GM18505 (cell line): ENCODE measurements around the gene TLCD5.

Source experiments
- ATAC-seq: cut with Tn5 transposase; IDR thresholded peaks from one replicate; pipeline ENCODE4 v1.9.1; 2021; ENCODE audit not compliant: unreplicated experiment
- POLR2A ChIP-seq: IDR thresholded peaks from 4 replicates; pipeline ENCODE4 v1.6.1; 2011; ENCODE audit warnings: borderline replicate concordance; ENCODE audit not compliant: insufficient read depth, insufficient read length; ENCODE audit errors: extremely low read depth

The TLCD5 gene

DNA sequence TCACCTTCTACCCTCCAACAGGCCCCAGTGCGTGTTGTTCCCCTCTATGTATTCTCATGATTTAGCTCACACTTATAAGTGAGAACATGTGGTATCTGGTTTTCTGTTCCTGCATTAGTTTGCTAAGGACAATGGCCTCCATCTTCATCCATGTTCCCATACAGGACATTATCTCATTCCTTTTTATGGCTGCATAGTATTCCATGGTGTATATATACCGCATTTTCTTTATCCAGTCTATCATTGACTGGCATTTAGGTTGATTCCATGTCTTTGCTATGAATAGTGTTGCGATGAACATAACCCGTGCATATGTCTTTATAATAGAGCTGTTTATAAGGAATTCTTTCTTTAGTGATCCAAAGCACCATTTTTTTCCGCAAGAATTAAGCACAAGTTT, 28.5 kb upstream of the TLCD5 start:
- ATAC-seq = no peak
- no peak for TF ChIP-seq POLR2A

DNA sequence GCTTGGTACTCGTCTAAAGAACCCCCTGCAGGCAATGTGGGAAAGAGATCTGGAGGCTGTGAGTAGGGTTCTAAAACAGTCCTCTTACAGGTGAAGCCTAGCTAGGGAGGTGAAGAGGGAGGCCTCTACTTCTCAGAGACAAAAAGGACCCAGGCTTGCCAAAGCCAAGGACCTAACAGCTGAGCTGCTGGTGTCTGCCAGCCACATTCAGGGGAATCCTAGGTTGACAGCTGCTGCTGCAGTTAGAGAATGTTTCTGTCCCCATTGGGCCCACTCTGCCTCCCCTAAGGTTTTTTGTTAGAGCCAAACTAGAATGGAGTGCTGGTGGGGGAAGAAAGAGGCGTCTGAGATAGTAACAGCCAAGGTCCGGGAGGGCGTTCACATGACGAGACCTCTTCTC, 26.6 kb upstream of the TLCD5 start:
- TF ChIP-seq POLR2A = no peak
- ATAC-seq = no peak

DNA sequence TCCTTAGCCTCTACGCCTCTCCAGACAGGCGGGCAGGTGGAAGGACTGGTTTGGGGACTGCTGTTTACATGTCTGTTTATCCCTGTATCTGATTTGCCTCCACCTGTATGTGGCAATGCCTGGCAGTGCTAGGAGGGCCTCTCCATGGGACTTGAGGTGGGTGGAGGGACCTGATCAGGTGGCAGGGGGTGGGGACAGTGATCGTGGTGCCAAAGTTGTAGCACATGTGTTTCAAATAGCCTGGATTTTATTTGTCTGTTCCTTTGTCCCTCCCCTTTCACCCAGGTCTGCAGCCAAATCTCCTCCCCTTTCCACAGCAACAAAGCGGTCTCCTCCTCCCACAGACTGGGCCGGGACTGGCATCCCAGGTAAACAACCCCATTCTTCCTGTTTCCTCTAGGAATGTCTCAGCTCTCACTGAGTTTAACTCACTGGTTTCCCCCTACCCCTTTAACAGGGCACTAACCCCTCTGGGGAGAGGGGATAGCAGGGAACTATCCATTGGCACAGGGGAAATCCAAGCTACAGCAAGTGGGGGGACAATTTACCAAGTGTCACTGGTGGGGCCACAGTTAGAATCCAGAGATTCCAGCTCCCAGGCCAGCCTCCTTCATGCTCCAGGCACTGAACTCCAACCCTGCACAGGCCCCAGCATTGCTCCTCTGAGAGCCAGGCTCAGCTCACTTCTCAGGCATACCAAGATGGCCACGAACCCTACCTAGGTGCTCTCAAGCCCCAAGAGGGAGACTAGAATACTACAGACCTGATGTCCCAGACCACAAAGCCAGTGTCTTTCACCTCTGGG, 22.9 kb upstream of the TLCD5 start:
- no peak for ATAC-seq
- TF ChIP-seq POLR2A = no peak

DNA sequence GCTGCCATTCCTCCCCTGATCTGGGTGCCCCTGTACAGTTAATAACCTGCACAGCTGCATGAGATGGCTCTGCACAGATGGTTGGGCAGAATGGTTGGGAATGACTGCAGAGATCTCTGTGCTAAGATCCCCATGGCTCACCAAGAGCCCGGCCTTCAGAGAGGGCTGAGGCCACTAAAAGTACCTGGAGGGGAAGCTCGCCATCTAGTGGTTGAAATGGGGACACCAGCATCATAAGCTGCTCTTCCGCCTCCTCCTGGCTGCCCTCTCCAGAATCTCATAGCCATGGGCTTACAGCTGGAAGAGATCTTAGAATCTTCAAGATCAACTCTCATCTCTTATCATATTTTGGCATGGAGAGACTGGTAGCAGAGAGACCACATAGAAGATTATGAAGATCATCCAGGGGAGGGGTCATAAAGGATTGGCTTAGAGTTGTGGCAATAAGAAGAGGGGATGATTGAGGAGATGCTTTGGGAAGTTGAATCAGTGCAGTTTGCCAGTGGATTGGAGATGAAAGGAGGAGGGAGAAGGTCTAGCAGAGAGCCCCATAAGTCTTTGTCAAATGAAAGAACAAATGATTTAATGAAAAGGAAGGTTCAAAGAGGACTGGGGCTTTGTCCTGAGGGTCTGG, 22.0 kb upstream of the TLCD5 start:
- no peak for ATAC-seq
- TF ChIP-seq POLR2A = no peak

DNA sequence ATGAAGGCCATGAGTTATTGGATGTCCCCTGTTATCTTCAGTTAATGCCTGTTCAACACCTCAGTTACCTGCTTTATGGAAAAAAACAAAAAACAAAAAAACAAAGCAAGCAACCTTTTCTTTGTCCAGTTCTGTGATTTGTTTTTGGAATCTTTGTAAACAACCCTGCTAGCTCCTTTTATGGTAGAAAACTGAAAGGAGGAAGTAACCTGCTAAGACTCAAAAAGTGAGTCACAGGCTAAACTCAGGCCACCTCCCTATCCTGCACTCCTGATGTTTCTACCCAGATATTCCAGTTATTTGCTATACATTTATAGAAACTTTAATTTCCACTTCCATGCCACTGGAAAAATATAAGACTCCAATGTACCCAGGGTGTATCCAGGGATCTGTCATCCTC, 20.6 kb upstream of the TLCD5 start:
- no peak for TF ChIP-seq POLR2A
- ATAC-seq = no peak

DNA sequence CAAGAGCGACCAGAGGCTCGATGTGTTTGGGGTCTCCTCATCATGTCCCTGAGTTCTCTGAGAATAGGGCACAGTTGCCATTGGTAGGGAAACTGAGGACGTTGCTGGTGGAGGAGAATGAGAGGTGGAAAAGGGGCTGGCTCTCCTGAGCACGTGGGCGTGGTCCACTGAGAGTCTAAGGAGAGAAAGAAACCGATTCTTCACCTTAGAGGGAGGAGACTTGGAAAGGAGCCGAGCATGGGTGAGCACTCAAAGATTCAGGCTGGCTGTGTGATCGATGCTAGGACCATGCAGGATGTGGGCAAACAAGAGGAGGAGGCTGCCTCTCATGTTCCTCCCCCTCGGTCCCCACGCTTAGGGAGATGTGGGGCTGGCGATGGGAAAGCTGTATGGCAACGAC, 19.8 kb upstream of the TLCD5 start:
- no peak for ATAC-seq
- no peak for TF ChIP-seq POLR2A

DNA sequence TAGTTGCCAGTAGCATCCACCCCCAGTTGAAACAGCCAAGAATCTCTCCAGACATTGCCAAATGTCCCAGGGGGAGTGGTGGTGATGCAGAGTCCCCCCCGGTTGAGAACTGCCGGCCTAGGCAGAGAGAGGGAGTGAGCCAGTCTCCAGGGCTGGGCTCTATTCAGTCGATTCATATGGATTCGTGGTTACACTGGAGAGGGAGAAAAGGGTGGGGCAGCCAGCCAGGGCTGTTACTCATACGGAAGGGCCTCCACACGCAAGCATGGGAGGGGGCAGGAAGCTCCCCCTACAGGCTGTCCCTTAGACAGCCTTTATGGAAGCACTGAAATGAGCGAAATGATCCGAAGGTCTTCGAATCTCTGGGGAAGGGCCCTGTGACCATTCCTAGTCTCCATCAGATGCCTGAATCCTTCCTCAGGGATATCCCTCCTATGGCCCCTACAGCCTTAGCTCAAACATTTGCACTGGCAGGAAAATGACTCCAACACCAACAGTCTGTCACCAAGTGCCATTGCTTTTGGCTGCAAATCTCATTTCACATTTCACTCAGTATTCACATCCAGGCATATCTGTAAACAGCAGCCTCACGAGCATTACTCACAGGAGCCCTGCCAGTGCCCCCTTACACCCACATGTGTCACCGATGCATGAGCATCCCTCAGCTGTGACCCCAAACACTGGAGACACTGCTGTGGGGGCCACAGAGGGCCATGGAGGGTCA, 18.4 kb upstream of the TLCD5 start:
- TF ChIP-seq POLR2A = no peak
- no peak for ATAC-seq

DNA sequence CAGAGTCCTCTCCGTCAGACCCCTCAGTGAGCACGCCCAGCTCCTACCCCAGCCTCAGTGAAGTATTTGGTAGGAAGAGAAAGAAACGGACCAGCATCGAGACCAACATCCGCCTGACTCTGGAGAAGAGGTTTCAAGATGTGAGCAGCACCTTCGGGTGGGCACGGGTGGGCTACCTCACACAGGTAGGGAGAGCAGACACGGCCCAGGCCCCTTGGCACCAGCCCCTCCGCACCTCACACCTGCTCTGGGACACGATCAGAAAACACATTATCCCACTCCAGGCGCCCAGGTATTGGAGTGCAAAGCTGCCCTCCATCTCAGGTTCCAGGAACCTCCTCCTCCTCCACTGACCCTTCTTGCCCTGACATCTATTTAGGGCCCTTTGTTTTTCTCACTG, 17.6 kb upstream of the TLCD5 start:
- no peak for TF ChIP-seq POLR2A
- ATAC-seq = no peak

DNA sequence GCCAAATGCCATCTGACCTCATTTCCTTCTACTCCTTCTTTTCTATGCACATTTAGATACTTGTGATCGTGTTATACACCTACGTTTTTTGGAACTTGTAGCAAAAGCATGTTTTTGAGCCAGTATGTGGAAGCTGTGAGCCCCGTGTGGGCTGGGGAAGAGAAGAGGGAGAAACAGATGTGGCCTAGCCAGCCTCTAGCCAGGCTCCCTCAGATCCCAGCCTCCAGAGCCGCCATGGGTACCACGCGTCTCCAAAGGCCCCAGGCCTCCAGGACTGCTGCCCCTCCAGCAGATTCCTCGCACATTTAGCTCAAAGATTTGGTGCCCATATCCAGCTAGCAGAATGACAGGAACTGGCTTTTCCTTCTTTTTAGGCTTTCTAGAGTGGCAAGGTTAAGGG, 17.0 kb upstream of the TLCD5 start:
- no peak for TF ChIP-seq POLR2A
- ATAC-seq = no peak

DNA sequence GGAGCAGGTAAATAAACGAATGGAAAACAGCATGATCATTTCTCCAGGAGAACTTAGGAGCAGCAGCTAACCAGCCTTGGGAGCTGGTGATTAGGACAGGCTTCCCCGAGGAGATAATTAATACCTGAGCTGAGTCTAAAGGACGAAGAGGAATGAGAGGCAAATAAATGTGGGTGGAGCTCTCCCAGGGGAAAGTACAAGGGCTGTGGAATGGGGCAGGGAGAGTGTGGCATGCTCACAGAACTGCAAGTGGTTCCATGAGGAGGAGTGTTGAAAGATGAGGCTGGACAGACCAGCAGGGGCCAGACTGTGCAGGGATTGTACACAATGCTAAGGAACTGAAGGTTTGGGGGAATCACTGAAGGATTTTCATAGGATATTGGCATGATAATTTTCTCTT, 14.2 kb upstream of the TLCD5 start:
- no peak for TF ChIP-seq POLR2A
- no peak for ATAC-seq

DNA sequence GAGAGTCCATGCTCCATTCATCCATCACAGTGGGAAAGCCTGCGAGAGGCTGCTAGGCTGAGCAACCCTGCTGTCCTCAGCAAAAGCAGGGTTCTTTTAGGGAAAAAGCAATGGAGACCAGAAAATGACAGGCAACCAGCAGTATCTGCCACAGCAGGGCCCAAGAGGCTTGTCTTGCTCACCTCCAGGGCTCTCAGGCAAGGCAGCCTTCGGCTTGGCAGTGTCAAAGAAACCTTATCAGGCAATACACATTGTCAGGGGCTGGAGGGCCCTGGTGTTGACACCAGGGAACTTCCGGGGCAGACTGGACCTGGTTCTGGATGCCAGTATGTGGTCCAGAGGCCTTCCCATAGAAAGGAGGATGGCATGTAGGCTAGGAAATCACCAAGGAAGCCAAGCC, 10.2 kb upstream of the TLCD5 start:
- TF ChIP-seq POLR2A = no peak
- no peak for ATAC-seq

DNA sequence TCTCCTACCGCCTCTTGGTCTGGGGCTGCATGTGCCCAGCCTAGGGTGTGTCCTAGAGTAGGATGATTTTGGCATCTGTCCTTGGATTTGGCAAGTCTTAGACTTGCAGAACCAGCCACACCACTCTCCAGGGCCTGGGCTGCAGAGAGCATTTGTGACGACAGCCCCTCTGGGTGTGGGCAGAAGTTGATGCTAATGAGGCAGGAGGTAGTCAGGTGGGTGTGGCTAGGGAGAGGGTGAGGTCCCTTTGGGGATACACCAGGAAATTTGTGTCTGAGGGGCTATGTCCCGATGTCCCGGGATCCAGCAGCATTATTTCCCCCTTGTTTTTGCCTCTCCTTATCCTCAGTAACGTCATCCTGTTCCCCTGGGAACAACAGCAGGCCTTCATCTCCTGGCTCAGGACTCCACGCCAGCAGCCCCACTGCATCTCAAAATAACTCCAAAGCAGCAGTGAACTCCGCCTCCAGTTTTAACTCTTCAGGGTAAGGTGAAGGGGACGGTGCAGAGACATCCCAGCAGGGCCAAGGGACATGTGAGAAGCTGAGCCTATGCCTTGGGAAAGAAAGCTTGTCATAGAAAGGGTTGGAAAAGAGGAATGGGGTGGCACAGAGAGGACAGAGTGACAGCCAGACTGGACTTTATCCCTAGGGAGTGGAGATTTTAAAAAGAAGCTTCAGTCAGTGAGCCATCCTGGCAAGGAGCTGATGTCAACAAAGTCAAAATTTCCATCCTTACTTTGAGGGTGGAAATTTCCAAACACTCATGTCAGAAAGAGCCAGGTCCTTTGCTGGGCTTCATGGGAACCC, 8.0 kb upstream of the TLCD5 start:
- TF ChIP-seq POLR2A = no peak
- ATAC-seq = no peak
